ENCODE data around the gene ASPN. TPM values are rescaled to one million over a fixed set of nuclear protein-coding genes. Genes with fewer than 3 reads are reported as not detected.

ASPN gene
- total RNA-seq, 3 donors from 2014 or later (not counting 1 experiment from before 2014, with no cell fraction given) = not detected

DNA sequence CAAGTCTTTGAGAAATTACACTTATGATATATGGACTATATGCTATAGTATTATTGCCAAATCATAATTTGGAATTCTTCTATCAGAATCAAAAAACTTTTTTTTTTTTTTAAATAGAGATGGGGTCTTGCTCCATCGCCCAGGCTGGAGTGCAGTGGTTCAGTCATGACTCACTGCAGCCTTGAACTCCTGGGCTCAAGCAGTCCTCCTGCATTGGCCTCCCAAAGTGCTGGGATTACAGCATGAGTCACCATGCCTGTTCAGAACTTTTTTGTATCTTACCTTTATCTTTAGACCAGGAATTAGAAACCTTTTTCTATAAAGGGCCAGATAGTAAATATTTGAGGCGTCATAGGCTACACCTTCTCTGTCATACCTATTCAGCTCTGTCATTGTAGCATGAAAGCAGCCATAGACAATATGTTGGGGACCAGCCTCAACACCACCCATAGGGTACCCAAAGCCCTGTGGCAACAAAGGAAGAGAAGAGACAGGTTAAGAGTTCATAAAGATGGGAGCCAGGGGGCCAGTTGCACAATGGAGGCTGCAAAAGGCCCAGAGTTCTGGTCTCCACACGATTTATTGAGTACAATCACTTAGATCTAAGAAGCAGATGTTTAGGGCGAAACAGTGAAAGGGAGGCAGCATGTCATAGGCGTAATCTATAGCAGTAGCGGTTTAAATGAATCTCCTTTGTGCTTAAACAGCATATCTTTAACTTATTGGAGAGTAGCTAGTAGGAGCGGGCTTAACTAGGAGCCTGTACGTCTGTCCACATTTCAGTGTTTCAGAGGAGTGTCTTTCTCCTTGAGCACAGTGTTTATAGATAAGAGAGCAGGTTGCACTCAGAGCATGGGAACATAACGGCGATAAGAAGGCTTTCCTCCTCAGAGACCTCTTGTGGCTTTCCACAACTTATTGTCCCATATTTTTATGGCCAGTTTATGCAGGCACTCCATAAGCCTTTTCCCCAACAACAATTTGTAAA, 41.0 kb upstream of the ASPN start:
- WGBS (ENCODE audit: insufficient coverage) = 95% methylated on average over 10 of the region's 10 CpGs
- H3K27ac ChIP-seq (ENCODE audit: low read length) = no peak overlapping the region
- Mint-ChIP-seq H3K27ac (no peak overlapping the region), H3K36me3 (no peaks in the 10 kb centered on the region), H3K4me1 (no peaks in the 10 kb centered on the region), H3K27me3 (ENCODE audit: low read depth in 2 of 2) (no peaks in the 10 kb centered on the region), H3K4me3 (no peak overlapping the region), H3K9me3 (no peaks in the 10 kb centered on the region)
- no peaks in the 10 kb centered on the region for H3K4me1 ChIP-seq (ENCODE audit: control insufficient read depth, insufficient read depth, low read length)
- DNase-seq = no peak
- ATAC-seq = no peak
- no peaks in the 10 kb centered on the region for H3K9me3 ChIP-seq (ENCODE audit: control insufficient read depth, insufficient read depth, low read length)
- H3K36me3 ChIP-seq (ENCODE audit: control insufficient read depth, insufficient read depth, low read length) = no peaks in the 10 kb centered on the region
- H3K27me3 ChIP-seq (ENCODE audit: control insufficient read depth, insufficient read depth, low read length) = no peaks in the 10 kb centered on the region
- TF ChIP-seq, protein P1, sequence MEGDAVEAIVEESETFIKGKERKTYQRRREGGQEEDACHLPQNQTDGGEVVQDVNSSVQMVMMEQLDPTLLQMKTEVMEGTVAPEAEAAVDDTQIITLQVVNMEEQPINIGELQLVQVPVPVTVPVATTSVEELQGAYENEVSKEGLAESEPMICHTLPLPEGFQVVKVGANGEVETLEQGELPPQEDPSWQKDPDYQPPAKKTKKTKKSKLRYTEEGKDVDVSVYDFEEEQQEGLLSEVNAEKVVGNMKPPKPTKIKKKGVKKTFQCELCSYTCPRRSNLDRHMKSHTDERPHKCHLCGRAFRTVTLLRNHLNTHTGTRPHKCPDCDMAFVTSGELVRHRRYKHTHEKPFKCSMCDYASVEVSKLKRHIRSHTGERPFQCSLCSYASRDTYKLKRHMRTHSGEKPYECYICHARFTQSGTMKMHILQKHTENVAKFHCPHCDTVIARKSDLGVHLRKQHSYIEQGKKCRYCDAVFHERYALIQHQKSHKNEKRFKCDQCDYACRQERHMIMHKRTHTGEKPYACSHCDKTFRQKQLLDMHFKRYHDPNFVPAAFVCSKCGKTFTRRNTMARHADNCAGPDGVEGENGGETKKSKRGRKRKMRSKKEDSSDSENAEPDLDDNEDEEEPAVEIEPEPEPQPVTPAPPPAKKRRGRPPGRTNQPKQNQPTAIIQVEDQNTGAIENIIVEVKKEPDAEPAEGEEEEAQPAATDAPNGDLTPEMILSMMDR (IDR thresholded peaks at IDR 0.05) = no peak
- intact Hi-C loops (cut with micrococcal nuclease) = no loop called here
- no peak overlapping the region for H3K4me3 ChIP-seq (ENCODE audit: low read length)

DNA sequence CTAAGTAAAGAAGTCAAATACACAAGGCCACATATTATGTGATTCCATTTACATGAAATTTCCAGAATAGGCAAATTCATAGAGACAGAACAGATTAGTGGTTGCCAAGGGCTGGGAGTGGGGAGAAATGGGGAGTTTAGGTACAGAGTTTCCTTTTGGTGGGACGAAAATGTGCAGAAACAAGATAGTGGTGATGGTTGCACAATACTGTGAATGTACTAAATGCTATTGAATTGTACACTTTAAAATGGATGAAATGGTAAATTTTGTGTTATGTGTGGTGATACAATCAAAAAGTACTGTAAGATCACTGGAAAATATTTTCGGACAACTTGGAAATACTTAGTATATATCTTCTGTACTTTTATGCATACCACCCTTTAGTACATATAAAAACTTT, 38.5 kb upstream of the ASPN start:
- no peak overlapping the region for H3K4me3 ChIP-seq (ENCODE audit: low read length)
- Mint-ChIP-seq H3K27ac (no peak overlapping the region), H3K9me3 (no peaks in the 10 kb centered on the region), H3K4me3 (no peak overlapping the region), H3K27me3 (ENCODE audit: low read depth in 2 of 2) (no peaks in the 10 kb centered on the region), H3K4me1 (no peaks in the 10 kb centered on the region), H3K36me3 (no peaks in the 10 kb centered on the region)
- no peaks in the 10 kb centered on the region for H3K36me3 ChIP-seq (ENCODE audit: control insufficient read depth, insufficient read depth, low read length)
- no peaks in the 10 kb centered on the region for H3K27me3 ChIP-seq (ENCODE audit: control insufficient read depth, insufficient read depth, low read length)
- no peaks in the 10 kb centered on the region for H3K9me3 ChIP-seq (ENCODE audit: control insufficient read depth, insufficient read depth, low read length)
- ATAC-seq (no peak), DNase-seq (no peak)
- H3K4me1 ChIP-seq (ENCODE audit: control insufficient read depth, insufficient read depth, low read length) = no peaks in the 10 kb centered on the region
- TF ChIP-seq, protein P1 (IDR thresholded peaks at IDR 0.05) = no peak
- intact Hi-C loops (cut with micrococcal nuclease) = no loop called here
- H3K27ac ChIP-seq (ENCODE audit: low read length) = no peak overlapping the region
- 96% methylated on average over 1 of the region's 2 CpGs for WGBS (ENCODE audit: insufficient coverage)

DNA sequence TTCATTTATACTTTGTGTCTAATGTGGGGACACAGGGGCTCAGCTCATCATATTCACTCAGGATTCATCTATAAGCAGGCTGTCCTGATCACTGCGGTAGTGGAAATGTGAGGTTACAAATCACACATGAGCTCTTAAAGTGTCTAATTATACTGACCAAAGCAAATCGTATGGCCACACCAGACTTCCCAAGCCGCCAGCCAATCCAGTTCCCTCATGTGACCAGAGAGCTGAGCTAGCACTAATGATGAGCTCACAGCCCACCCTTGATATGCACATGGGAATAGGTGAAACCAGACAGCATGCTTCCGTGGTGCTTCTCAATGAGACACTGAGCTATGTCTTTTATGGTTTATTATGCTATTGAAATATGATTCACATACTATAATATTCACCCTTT, 35.9 kb upstream of the ASPN start:
- no peak overlapping the region for H3K4me3 Mint-ChIP-seq
- ATAC-seq (no peak), DNase-seq (no peak)
- no peaks in the 10 kb centered on the region for H3K9me3 ChIP-seq (ENCODE audit: control insufficient read depth, insufficient read depth, low read length)
- H3K4me1 ChIP-seq (ENCODE audit: control insufficient read depth, insufficient read depth, low read length) = no peaks in the 10 kb centered on the region
- H3K27ac Mint-ChIP-seq = no peak overlapping the region
- H3K9me3 Mint-ChIP-seq = no peaks in the 10 kb centered on the region
- H3K4me1 Mint-ChIP-seq = no peaks in the 10 kb centered on the region
- H3K27ac ChIP-seq (ENCODE audit: low read length) = no peak overlapping the region
- 97% methylated on average over 4 of the region's 4 CpGs for WGBS (ENCODE audit: insufficient coverage)
- H3K4me3 ChIP-seq (ENCODE audit: low read length) = no peak overlapping the region
- no peaks in the 10 kb centered on the region for H3K36me3 Mint-ChIP-seq
- TF ChIP-seq, protein P1 (IDR thresholded peaks at IDR 0.05) = no peak
- H3K27me3 Mint-ChIP-seq (ENCODE audit: low read depth in 2 of 2) = no peaks in the 10 kb centered on the region
- no peaks in the 10 kb centered on the region for H3K27me3 ChIP-seq (ENCODE audit: control insufficient read depth, insufficient read depth, low read length)
- intact Hi-C loops (cut with micrococcal nuclease) = no loop called here
- H3K36me3 ChIP-seq (ENCODE audit: control insufficient read depth, insufficient read depth, low read length) = no peaks in the 10 kb centered on the region

Data from natural killer cell (primary cell).